Brain microvascular endothelial cell (primary cell): ENCODE results near the gene PTP4A1.
A peak's percentile ranks its signal among the peaks of the same experiment; 100 is the strongest.
"Not testable (repeated sequence)": the region's sequence is repeated elsewhere in the genome, so short reads cannot be mapped to it uniquely, and the experiment has no call there.

Source experiments
- DNase-seq: peaks from one replicate; pipeline ENCODE4 v3.0.0-alpha.2; 2020
- H3K27ac ChIP-seq: fragments of 250-450 bp; sonication (Bioruptor Pico); 2 replicates; pipeline ENCODE4 v1.5.1; 2020; ENCODE audit warnings: mild to moderate bottlenecking, moderate library complexity
- H3K27me3 ChIP-seq: fragments of 250-450 bp; sonication (Bioruptor Pico); replicated peaks from 2 replicates; pipeline ENCODE4 v1.5.1; 2020; ENCODE audit warnings: mild to moderate bottlenecking
- H3K36me3 ChIP-seq: fragments of 250-450 bp; sonication (Bioruptor Pico); replicated peaks from 2 replicates; pipeline ENCODE4 v1.5.1; 2020; ENCODE audit warnings: mild to moderate bottlenecking
- H3K4me3 ChIP-seq: 2 replicates; pipeline ENCODE4 v1.5.1; 2011; ENCODE audit warnings: low read depth, mild to moderate bottlenecking, control low read depth, low read length, moderate library complexity
- in situ Hi-C: cut with HindIII; loops from 2 replicates; pipeline ENCODE4 v1.10.0; 2017; ENCODE audit warnings: low sequenced_read_pairs, low pct_ligation_motif_present
- TF ChIP-seq, protein P1 (sequence below): IDR thresholded peaks from 2 replicates; pipeline ENCODE4 v1.5.1; 2011; ENCODE audit warnings: low read depth, mild to moderate bottlenecking, moderate library complexity, low read length, control low read depth, inconsistent platforms; ENCODE audit errors: missing control alignments

Gene PTP4A1

GRCh38 chr6:63572044-63572746, at the start of gene PTP4A1, which contains the start of gene LOC128125822:
Gene PTP4A1, plus strand, starts transcription at chr6:63572480. Its CDS starts 4,401 bp downstream, at chr6:63576881.
Gene LOC128125822, plus strand, starts transcription at chr6:63572480.
- in situ Hi-C loops: no loop called here
- H3K4me3 ChIP-seq: peak within 1 kb of the TSS; percentile 98
- peak within 1 kb of the TSS; percentile 92 for H3K27ac ChIP-seq
- TF ChIP-seq, protein P1, sequence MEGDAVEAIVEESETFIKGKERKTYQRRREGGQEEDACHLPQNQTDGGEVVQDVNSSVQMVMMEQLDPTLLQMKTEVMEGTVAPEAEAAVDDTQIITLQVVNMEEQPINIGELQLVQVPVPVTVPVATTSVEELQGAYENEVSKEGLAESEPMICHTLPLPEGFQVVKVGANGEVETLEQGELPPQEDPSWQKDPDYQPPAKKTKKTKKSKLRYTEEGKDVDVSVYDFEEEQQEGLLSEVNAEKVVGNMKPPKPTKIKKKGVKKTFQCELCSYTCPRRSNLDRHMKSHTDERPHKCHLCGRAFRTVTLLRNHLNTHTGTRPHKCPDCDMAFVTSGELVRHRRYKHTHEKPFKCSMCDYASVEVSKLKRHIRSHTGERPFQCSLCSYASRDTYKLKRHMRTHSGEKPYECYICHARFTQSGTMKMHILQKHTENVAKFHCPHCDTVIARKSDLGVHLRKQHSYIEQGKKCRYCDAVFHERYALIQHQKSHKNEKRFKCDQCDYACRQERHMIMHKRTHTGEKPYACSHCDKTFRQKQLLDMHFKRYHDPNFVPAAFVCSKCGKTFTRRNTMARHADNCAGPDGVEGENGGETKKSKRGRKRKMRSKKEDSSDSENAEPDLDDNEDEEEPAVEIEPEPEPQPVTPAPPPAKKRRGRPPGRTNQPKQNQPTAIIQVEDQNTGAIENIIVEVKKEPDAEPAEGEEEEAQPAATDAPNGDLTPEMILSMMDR: no peak
- H3K27me3 ChIP-seq: no peaks in the 10 kb centered on the region
- peak; percentile 96 for DNase-seq
- H3K36me3 ChIP-seq: peaks cover 11% of the 10 kb centered on the region

DNA sequence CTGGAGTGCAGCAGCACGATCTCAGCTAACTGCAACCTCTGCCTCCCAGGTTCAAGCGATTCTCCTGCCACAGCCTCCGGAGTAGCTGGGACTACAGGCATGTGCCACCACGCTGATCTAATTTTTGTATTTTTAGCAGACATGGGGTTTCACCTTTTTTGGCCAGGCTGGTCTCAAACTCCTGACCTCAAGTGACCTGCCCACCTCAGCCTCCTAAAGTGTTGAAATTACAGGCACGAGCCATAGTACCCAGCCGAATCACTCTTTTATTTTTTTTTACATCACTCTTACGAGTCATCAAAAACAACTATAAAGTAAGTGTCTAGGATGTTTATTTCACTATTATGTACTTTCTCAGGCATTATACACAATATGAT, 49.4 kb upstream of the PTP4A1 start:
- H3K27ac ChIP-seq, H3K36me3 ChIP-seq, DNase-seq, H3K4me3 ChIP-seq, in situ Hi-C loops, H3K27me3 ChIP-seq: not testable (repeated sequence)

DNA sequence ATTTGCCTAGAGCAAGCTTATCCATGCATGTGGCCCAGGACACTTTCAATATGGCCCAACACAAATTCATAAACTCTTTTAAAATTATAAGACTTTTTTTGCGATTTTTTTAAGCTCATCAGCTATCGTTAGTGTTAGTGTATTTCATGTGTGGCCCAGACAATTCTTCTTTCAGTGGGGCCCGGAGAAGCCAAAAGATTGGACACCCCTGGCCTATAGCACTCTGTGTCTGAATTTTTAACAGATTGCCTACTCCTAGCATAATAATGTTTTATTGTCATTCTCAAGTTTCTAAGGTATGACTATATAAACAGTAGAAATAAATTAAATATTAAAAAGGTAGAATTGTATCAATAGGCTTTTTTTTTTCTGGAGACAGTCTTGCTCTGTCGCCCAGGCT, 48.6 kb upstream of the PTP4A1 start:
- in situ Hi-C loops: no loop called here

DNA sequence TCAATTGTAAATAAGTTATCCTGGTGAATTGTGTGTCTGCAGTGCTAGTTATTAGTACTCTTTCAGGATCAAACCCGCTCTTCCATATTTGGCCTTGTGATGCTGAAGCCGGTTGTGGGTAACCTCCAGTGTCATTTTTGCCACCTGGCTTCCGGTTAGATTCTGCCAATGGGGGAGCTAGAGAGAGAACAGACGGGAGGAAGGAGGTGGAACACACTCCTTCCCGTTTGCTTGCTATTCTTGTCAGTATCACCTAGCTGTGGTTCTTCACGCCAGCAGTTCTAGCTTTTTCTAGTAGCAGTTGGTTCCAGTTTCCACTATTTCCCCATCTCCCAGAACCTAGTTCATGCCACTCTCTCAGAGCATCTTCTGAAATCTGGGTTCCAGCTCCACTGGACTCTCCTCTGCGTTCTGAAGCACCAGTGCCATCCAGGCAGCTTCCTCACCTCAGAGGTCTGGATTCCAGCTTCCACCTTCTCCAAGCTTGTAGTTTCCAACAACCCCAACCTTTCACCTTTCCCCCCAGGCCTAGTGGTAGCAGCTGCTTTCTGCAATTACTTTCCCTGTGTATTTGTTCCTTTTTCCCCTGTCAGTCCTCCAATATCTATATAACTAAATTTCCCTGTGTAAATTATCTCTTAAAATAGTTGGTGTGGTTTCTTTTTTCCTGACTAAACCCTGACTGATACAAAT, 46.9 kb upstream of the PTP4A1 start:
- TF ChIP-seq, protein P1: no peak
- no peak for DNase-seq
- in situ Hi-C loops: no loop called here
- Histone ChIP-seq H3K27ac (no peak overlapping the region), H3K27me3 (no peaks in the 10 kb centered on the region), H3K4me3 (no peak overlapping the region), H3K36me3 (no peaks in the 10 kb centered on the region)

More for the DNA sequence above, 48.6 kb upstream of the PTP4A1 start:
- H3K36me3 ChIP-seq: no peaks in the 10 kb centered on the region
- TF ChIP-seq, protein P1: no peak
- H3K27ac ChIP-seq: no peak overlapping the region
- DNase-seq: no peak
- no peaks in the 10 kb centered on the region for H3K27me3 ChIP-seq
- H3K4me3 ChIP-seq: no peak overlapping the region

- H3K27ac ChIP-seq: peak overlapping the region; percentile 35
- in situ Hi-C loops: no loop called here
- no peaks in the 10 kb centered on the region for H3K27me3 ChIP-seq
- H3K36me3 ChIP-seq: no peaks in the 10 kb centered on the region
- no peak for DNase-seq
- no peak overlapping the region for H3K4me3 ChIP-seq
- TF ChIP-seq, protein P1: no peak
Measured at GRCh38 chr6:63526931-63527330, 45.3 kb upstream of the PTP4A1 start.

- Histone ChIP-seq H3K27ac (peak overlapping the region; percentile 53), H3K36me3 (no peaks in the 10 kb centered on the region), H3K27me3 (no peaks in the 10 kb centered on the region), H3K4me3 (no peak overlapping the region)
- DNase-seq: peak; percentile 96
- in situ Hi-C loops: no loop called here
- TF ChIP-seq, protein P1: no peak
Measured at GRCh38 chr6:63527658-63528514, 44.4 kb upstream of the PTP4A1 start.
